GM18951 (cell line): ENCODE results near the gene PDK2.

Experiments used
- POLR2A ChIP-seq: IDR thresholded peaks from 4 replicates; pipeline ENCODE4 v1.6.1; 2011; ENCODE audit warnings: mild to moderate bottlenecking; ENCODE audit not compliant: insufficient read length, insufficient read depth; ENCODE audit errors: extremely low read depth
- in situ Hi-C: fragments of 300-500 bp; cut with MboI; formaldehyde crosslinking; loops from one replicate; pipeline ENCODE4 v1.12.0; 2022; ENCODE audit warnings: low sequenced_read_pairs, mixed read lengths, inconsistent platforms; ENCODE audit not compliant: unreplicated experiment

The PDK2 gene

DNA sequence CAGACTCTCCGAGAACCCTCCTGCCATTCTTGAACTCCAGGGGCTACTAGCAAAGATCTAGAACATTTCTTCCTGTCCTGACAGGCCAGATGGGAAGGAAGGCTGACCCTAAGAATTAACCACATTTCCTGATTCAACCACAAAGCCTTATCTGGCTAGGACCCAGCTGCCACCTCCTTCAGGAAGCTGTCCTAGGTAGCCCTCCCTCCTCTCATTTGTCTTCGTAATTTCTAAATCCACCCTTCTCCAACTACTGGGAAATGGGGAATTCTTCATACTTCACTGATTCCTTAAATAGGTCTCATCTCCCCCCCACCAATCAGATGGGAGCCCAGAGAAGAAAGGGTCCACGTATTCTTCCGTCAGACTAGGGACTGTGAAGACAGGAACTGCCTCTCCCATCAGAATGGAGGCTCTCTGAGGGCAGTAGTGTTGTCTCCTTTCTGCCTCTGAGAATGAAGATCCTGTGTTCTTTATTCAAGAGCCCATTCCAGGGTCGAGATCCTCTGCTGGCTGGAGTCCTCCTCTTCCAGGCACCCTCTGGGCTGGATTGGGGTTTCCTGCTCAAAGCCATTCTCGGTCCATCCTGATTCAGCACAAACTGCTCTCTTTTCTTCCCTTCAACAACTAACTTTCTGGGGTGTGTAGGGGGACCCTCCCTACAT, 32.7 kb downstream of the PDK2 start:
- in situ Hi-C loops, result no loop called here
- no peak for TF ChIP-seq POLR2A

DNA sequence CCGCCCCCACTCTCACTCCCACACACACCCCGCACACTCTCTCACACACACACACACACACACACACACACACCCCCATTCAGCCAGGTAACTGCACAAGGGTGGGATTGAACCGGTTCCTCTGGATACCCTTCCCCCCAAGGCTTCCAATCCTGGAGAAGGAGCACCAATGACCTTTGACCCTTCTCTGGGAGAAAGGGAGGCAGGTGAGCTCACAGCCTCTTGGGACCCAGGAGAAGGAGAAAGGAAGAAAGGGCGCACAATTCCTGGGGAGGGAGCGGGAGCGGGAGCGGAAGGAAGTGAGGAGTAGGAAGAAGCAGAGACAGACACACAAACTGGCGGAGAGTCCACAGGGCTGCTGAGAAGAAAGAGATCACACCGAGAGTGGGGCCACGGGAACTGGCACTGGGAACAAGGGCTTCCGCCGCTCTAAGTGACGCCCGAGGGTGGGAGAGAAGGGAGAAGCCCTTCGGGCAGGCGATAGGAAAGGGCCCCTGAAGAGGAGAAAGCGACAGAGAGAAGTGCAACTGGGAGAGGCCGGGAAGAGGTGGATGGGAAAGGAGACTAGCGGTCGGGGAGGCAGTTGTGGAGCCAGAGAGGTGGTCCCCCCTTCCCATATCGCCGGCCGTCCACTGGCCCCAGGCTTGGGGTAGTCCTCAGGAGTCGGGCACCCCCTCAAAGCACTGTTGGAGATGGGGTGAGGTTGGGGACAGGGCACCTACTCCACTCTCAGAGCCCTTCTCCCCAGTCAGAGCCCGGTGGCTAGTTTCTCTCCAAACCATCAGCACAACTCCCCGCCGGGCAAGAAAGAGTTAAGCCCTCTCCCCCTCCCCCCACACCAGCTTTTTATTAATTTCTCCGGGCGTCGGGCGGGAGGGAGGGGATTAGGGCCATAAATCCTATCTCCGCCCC, 33.5 kb downstream of the PDK2 start:
- no peak for TF ChIP-seq POLR2A
- in situ Hi-C loops, result no loop called here

DNA sequence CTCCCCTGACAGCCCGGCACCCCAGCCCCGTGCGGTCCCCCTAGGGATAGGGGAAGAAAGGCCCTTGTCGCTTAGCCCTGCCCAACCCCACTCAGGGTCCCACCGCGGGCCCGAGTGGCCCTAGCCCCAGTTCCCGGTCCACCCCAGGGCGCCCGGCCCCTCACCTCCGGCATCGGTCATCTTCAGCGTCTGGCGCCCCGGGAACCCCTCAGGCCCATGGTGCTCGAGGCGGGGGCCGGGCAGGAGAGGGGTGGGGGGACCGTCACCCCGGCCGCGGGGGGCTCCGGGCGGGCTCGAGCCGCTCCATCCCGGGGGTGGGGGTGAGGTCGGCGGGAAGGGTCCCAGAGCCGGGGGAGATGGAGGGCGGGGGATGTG, 34.2 kb downstream of the PDK2 start:
- in situ Hi-C loops, result no loop called here

DNA sequence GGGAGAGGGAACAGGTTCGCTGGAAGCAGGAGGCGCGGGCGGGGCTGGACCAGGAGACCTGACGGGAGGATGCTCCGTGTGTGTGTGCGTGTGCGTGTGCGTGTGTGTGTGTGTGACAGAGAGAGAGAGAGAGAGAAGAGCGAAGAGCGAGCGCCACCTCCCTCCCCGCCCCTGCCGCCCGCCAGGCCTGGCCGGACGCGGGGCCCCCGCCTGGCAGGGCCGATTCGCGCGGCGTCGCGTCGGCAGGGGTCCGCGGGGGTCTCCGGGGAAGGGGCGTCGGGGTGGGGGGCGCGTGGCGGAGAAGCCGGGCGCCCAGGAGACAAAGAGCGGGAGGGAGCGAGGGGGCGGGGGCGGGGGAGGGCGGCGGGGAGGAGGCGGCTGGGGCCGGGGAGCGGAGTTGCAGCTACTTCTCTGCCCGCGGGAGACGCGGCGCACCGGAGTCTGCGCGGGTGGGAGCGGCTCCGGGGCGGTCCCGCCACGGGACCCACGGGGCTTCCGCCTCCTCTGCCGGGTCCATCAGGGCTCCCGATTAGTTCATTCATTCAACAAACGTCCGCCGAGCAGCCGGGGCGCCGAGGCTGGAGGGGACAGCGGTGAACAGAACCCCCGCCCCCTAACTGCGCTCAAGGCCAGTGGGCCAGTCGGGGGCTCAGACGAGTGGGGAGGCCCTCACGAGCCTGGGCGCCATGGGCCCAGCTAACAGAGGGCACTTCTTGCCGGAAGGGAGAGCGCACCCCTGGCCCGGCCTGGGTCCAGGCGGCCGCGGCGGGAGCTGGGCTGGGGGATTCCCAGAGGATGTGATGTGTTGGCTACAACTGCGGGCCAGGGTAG, 34.8 kb downstream of the PDK2 start, which contains the start of gene SAMD14:
TSS of gene SAMD14 (minus strand) at position 433 of the 831 bp plus-strand sequence. CDS start 5,201 bp downstream, outside the sequence.
- in situ Hi-C loops, result no loop called here

More for the DNA sequence above, 34.2 kb downstream of the PDK2 start:
- TF ChIP-seq POLR2A, result no peak

DNA sequence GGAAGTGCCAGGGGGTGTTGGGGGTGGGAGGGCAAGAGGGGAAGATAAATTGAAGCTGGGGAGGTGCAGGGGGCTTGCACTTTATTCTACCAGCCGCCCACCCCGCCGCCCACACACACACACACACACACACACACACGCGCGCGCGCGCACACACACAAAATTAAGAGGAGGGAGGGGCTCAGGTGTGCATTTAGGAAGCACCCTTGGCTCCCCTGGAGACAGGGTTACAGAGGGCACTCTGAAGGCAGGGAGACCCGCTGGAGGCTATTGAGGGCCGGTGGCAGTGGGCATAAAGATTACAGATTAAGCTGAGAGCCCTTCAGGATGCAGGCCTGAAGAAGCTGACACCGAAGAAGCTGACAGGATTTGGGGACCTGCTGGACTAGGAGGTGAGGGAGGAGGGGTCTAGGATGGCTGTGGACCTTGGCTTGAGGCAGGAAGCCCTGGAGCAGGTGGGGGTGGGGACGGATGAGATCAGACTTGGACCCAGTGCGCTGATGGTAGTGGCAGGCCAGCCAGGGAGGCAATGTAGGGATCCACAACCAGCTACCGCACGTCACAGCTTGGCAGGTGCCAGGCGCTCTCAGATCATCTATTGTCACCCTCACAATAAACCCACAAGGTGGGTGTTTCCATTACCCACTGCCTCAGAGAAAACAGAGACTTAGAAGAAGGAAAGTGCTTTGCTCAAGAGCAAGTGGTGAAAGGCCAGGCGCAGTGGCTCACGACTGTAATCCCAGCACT, 35.6 kb downstream of the PDK2 start:
- TF ChIP-seq POLR2A, result no peak
- in situ Hi-C loops, result no loop called here

More for the DNA sequence above, 34.8 kb downstream of the PDK2 start, which contains the start of gene SAMD14:
- no peak for TF ChIP-seq POLR2A

DNA sequence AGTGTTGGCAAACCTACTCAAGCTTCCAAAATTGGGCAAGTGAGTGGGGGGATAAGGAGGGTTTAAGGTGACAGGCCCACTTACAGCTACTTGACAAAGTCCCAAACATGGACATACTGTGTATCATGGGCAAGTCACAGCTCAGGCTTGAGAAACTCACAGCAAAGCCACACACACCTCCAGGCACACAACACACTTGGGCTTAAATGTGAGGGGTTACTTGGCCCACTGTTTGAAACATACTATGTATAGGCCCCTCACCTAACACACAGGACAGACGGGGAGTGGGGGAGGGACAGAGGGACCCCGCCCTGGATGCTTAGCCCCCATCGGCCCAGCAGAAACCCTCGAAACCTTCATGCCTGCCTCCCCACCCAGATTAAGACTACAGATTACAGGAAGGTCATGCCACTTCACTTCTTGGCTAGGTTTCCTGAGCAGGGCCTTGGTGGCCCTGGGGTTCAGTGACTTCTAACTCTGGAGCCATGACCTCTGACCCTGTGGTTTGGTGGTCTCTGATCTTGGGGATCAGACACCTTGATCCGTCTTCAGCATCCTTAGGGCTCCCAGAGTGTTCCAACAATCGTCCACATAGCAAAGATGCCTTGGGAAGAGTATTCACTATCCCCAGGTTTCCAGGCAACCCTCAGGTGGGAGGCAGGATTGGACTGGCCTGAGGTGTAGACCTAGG, 37.1 kb downstream of the PDK2 start:
- in situ Hi-C loops, result no loop called here
- TF ChIP-seq POLR2A, result no peak

DNA sequence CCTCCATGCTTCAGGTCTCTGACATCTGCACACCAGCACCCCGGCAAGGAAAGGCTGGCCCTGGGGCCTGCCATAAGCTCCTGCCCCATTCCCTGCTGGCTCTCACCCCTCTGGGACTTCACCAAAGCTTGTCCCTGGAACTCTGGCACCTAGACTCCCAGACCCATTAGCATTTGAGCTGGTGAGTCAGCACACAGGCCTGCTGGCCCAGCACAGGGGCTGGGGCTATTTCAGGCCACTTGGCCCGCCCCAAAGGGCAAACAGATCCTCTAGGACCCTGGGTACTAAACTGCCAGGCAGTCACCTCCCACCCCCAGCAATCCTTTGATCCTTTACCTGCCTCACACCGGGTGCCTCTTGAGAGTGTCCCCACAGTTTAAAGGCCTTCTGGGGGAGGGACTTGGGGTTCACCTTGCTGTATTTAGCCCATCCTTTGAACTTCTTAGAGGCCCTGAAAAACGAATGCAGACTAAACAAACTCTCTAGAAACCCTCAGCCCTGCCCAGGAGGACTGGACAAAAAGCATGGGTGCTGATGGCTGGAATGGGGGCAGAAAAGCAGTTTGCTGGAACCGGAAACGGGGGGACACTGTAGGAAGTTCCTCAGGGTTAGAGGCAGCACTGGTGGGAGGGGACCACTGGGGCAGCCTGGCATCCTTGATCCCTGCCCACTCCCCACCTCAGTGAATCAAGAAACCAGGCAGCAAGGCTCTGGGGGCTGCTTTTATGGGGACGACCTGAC, 38.0 kb downstream of the PDK2 start:
- in situ Hi-C loops, result no loop called here

DNA sequence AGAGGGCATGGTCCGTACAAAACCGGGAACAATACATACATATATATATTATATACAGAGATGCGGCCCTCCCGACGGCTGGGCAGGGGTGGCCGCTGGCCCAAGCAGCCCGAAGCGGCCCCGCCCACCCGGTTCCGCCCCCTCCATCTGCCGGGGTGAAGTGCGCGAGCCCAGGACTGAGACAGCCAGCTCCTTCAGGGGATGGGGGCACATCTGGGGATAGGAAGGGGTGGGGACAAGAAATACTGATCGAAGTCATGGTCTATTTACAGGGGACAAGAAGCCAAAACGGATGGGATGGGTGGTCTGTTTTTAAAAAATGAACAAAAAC, 38.6 kb downstream of the PDK2 start:
- TF ChIP-seq POLR2A, result no peak
- in situ Hi-C loops, result no loop called here

More for the DNA sequence above, 38.0 kb downstream of the PDK2 start:
- peak; percentile 7 for TF ChIP-seq POLR2A

DNA sequence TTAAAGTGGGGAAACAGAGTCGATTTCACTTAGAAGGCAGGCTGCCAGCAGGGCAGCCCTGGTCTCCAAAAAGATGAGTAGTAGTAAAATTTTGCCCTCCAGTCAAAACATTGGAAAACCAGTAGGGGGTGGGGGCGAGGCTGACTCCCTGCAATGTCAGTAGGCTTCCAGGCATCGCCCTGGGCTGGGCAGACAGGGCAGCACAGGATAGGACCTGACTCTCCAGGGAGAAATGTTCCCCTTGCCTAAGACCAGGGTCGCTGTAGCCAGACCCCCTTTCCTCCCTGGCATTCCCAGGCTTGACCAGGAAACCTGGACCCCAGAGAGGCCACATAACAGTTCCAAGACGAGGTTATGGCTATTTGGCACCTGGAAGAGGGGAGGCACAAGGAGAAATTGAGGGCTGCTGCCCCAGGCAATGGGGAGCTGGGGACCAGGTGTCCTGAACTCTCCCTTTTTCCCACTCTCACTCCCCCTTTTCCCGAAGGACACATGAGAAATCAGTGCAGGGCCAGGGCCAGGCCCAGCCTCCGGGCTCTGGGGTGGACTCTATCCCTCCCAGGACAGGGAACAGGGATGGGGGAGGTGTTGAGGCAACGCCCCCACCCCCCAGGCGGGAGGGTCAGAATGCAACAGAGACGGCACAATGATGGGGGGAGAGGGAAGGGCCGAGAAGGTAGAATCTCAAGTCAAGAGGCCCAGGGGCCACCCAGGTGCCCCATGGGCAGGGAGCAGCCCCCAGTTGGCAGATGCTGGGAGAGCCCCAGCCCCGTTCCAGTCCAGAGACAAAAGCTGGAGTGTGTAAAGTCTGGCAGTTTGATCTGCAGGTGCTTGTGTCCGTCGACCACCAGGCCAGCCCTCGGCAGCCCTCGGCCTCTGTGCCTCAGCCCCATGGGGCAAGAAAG, 39.3 kb downstream of the PDK2 start:
- in situ Hi-C loops, result no loop called here
- no peak for TF ChIP-seq POLR2A

DNA sequence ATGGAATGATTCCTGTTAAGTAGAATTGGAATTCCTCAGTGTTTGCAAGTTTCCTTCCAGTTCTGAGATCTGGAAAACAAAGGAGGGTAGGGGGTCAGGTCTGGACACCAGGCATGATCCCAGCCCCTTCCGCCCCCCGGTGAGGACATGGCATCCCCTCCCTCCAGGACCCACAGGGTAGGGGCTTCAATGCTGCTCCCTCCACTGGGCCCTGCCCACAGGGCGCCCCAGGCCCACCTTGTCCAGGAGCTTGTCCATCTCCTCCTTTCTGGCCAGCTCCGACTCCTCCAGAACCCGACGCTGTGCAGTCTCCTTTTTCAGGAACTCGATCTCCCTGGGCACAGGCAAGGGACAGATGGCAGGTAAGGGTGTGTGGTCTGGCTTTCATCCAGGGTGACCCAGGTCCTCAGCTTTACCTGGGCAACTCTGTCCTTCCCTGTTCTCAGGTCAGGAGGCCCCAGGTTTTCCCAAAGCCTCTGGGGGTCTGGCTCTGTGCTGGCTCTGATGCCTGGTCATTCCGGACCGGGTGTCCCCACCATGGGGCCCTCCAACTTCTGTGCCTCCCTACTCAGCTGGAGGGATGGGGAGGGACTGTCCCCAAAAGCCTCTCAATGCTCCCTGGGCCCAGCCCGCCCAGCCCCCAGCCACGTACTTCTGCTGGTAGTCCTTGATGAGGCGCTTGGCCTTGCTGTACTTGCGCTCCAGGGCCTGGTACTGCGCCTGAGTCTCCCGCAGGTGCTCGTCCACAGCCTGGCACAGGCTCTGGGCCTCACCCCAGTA, 40.4 kb downstream of the PDK2 start:
- in situ Hi-C loops, result no loop called here
- TF ChIP-seq POLR2A, result no peak
